K562 (cell line): ENCODE results near the gene SUPT5H. TPM values are rescaled to one million over a fixed set of nuclear protein-coding genes. Genes with fewer than 3 reads are reported as not detected.
A peak's percentile ranks its signal among the peaks of the same experiment; 100 is the strongest.

ENCODE experiments used
- BACH1 ChIP-seq: fragments of 200-800 bp; sonication (Bioruptor generic); IDR thresholded peaks from 2 replicates; pipeline ENCODE4 v1.6.1; 2016; ENCODE audit warnings: missing genetic modification characterization, missing compliant biosample characterization
- BCLAF1 ChIP-seq, 2 experiments: fragments of 450-650 bp in 1 of 2; IDR thresholded peaks; 2 replicates each; pipeline ENCODE4 v1.6.1; 2011 to 2017; ENCODE audit warnings: low read depth in 2 of 2, antibody characterized with exemption in 1 of 2, borderline replicate concordance in 1 of 2, low read length in 1 of 2, mild to moderate bottlenecking in 1 of 2, mixed read lengths in 1 of 2; ENCODE audit not compliant: control insufficient read depth in 1 of 2
- CCNT2 ChIP-seq: IDR thresholded peaks from 2 replicates; pipeline ENCODE4 v1.6.1; 2011; ENCODE audit warnings: borderline replicate concordance, low read depth, mild to moderate bottlenecking, moderate library complexity, mixed read lengths, low read length; ENCODE audit not compliant: insufficient read length; ENCODE audit errors: extremely low read depth
- HMBOX1 ChIP-seq: sonication (generic); IDR thresholded peaks from 2 replicates; pipeline ENCODE4 v1.6.1; 2016
- IRF1 ChIP-seq: sonication (generic); formaldehyde crosslinking; IDR thresholded peaks from 2 replicates; pipeline ENCODE4 v1.8.0; 2022; ENCODE audit warnings: missing genetic modification reagents, mild to moderate bottlenecking, borderline replicate concordance
- JUNB ChIP-seq: fragments of 450-650 bp; formaldehyde crosslinking; conservative IDR thresholded peaks from 2 replicates; pipeline ENCODE4 v1.4.0; 2020; ENCODE audit warnings: mild to moderate bottlenecking
- MXD1 ChIP-seq: fragments of 250-450 bp; sonication (Bioruptor Pico); IDR thresholded peaks from 2 replicates; pipeline ENCODE4 v1.8.0; 2021; ENCODE audit warnings: borderline replicate concordance, mild to moderate bottlenecking, moderate library complexity; ENCODE audit not compliant: poor library complexity, severe bottlenecking
- MYC ChIP-seq, 2 experiments: fragments of 250-450 bp in 1 of 2; sonication (Bioruptor Pico) in 1 of 2; IDR thresholded peaks; 2 replicates each; pipeline versions ENCODE4 v1.5.1 to v1.6.1; 2012 to 2021; ENCODE audit warnings: low read depth in 2 of 2, borderline replicate concordance in 1 of 2, improper control_type of control experiment in 1 of 2, low read length in 1 of 2, mild to moderate bottlenecking in 1 of 2, moderate library complexity in 1 of 2
- NFE2L1 ChIP-seq: fragments of 450-650 bp; IDR thresholded peaks from 2 replicates; pipeline ENCODE4 v1.6.1; 2016; ENCODE audit warnings: missing genetic modification characterization, low read depth, mild to moderate bottlenecking, missing compliant biosample characterization, moderate library complexity, borderline replicate concordance
- NR1H2 ChIP-seq: sonication (generic); formaldehyde crosslinking; IDR thresholded peaks from 2 replicates; pipeline ENCODE4 v1.4.0; 2020; ENCODE audit warnings: mild to moderate bottlenecking, missing genetic modification reagents
- NRF1 ChIP-seq, 2 experiments: fragments of 450-650 bp; IDR thresholded peaks in 1 of 2; conservative IDR thresholded peaks in 1 of 2; 2 replicates each; pipeline ENCODE4 v1.6.1; 2014; ENCODE audit warnings: mild to moderate bottlenecking in 2 of 2
- PTRF ChIP-seq: fragments of 450-650 bp; IDR thresholded peaks from 2 replicates; pipeline ENCODE4 v1.6.1; 2016; ENCODE audit warnings: mild to moderate bottlenecking, missing genetic modification characterization, missing compliant biosample characterization
- PYGO2 ChIP-seq: fragments of 450-650 bp; IDR thresholded peaks from 2 replicates; pipeline ENCODE4 v1.6.1; 2016; ENCODE audit warnings: mild to moderate bottlenecking, missing genetic modification characterization, moderate library complexity, missing compliant biosample characterization
- SIN3A ChIP-seq, 2 experiments: fragments of 150-350 bp in 1 of 2; IDR thresholded peaks; 2 replicates each; pipeline ENCODE4 v1.6.1; 2011 to 2016; ENCODE audit warnings: borderline replicate concordance in 2 of 2, low read depth in 2 of 2, low read length in 2 of 2, mild to moderate bottlenecking in 2 of 2, moderate library complexity in 2 of 2; ENCODE audit not compliant: control insufficient read depth in 1 of 2
- SMAD2 ChIP-seq: fragments of 150-350 bp; IDR thresholded peaks from 2 replicates; pipeline ENCODE4 v1.6.1; 2014; ENCODE audit warnings: low read depth, mild to moderate bottlenecking, low read length
- SNIP1 ChIP-seq: fragments of 450-650 bp; IDR thresholded peaks from 2 replicates; pipeline ENCODE4 v1.7.1; 2017; ENCODE audit warnings: low read depth, mild to moderate bottlenecking
- TBP ChIP-seq: optimal IDR thresholded peaks from 2 replicates; pipeline ENCODE3; 2011; ENCODE audit warnings: low read depth, low read length, improper control_type of control experiment
- ZFPM2 ChIP-seq: fragments of 250-450 bp; sonication (Bioruptor Pico); IDR thresholded peaks from 2 replicates; pipeline ENCODE4 v1.5.1; 2022; ENCODE audit warnings: mild to moderate bottlenecking
- ZNF274 ChIP-seq: IDR thresholded peaks from 2 replicates; pipeline ENCODE4 v1.6.1; 2011; ENCODE audit warnings: low read depth, mild to moderate bottlenecking, low read length, moderate library complexity, borderline replicate concordance
- ZNF780A ChIP-seq: fragments of 250-450 bp; sonication (Bioruptor Pico); IDR thresholded peaks from 2 replicates; pipeline ENCODE4 v1.5.0; 2021; ENCODE audit warnings: mild to moderate bottlenecking
- polyA plus RNA-seq, 8 experiments: library from polyadenylated mRNA; depleted of rRNA in 4 of 8; stranded (reverse) in 5 of 8; unstranded in 3 of 8; fragments of >200 nt; fragmentation: Nextera tagmentation in 2 of 8; fragmentation: Illumina TruSeq in 1 of 8; extraction: Ambion mirVana in 2 of 8; extraction: Trizol in 1 of 8; gene quantifications; 2 replicates each; pipeline versions ENCODE4 v1.2.1 to v1.2.3, GENCODE V29; 2011 to 2014; ENCODE audit warnings: inconsistent platforms in 1 of 8, missing spikeins in 1 of 8
- total RNA-seq, 7 experiments: library from RNA; depleted of rRNA in 6 of 7; stranded (reverse); fragments of >200 nt in 6 of 7; fragmentation: Illumina TruSeq in 2 of 7; extraction: Trizol in 2 of 7; gene quantifications; 2 replicates each; pipeline versions ENCODE4 v1.2.1 to v1.2.3, GENCODE V29; 2011 to 2021; ENCODE audit warnings: low replicate concordance in 1 of 7

Gene SUPT5H
- total and polyA plus RNA-seq, 9 of the 15 experiments (the other 6 are each of a cell fraction or from before 2014, with no cell fraction given): 13.3 to 85.9 (median 35.9) TPM

- TF ChIP-seq SIN3A (IDR thresholded peaks at IDR 0.05; ENCODE audit: borderline replicate concordance in 2 of 2, control insufficient read depth in 1 of 2, low read depth in 2 of 2, low read length in 2 of 2) (peak; percentile 60 to 83; a peak in 2 of 4 replicates), HMBOX1 (peak; percentile 97), MXD1 (CRISPR knock-in tag) (peak; percentile 10), CCNT2 (peak; percentile 67), PYGO2 (no peak), PTRF (tag) (no peak), BCLAF1 (IDR thresholded peaks at IDR 0.05; ENCODE audit: borderline replicate concordance in 1 of 2, control insufficient read depth in 1 of 2, low read depth in 2 of 2, low read length in 1 of 2) (no peak), ZFPM2 (no peak), TBP (peak; percentile 61), IRF1 (no peak), ZNF780A (CRISPR knock-in tag) (no peak), ZNF274 (no peak), NR1H2 (CRISPR knock-in tag) (no peak; the same call in 1 of the 2 replicates), SNIP1 (peak; percentile 59; the same call in 1 of the 2 replicates), MYC (IDR thresholded peaks at IDR 0.05; ENCODE audit: low read depth, low read length) (peak; percentile 92), MYC (CRISPR knock-in tag; IDR thresholded peaks at IDR 0.05; ENCODE audit: borderline replicate concordance, low read depth) (peak; percentile 31; the same call in 1 of the 2 replicates), SMAD2 (no peak), BACH1 (tag) (no peak), JUNB (no peak), NRF1 (conservative IDR thresholded peaks at IDR 0.05 in 1 of 2, IDR thresholded peaks at IDR 0.05 in 1 of 2) (peak; percentile 77 to 81), NFE2L1 (no peak)
These were observed 35.2 kb downstream of the SUPT5H start, which contains the start of gene TIMM50 (continued) for GRCh38 chr19:39480337-39481228.
